ENCODE measurements around the gene RXRB. TPM values are rescaled to one million over a fixed set of nuclear protein-coding genes. Genes with fewer than 3 reads are reported as not detected.

RXRB gene
- total and polyA plus RNA-seq, 2 donors (not counting 1 experiment from before 2014, with no cell fraction given) = 88.3 to 99.9 TPM

- Histone ChIP-seq H3K4me2 (replicated peaks; ENCODE audit: low read depth, low read length, poor library complexity, severe bottlenecking) (peak within 1 kb of the TSS; percentile 92), H3K4me3 (ENCODE audit: control extremely low read depth in 1 of 5, extremely low read depth in 1 of 5, insufficient read depth in 1 of 5, low read depth in 2 of 5, low read length in 4 of 5) (peak within 1 kb of the TSS; percentile 71 to 99 (median 90)), H3K79me2 (ENCODE audit: control insufficient read depth, insufficient read depth, low read length) (peaks cover 15% of the 10 kb centered on the region), H3K4me1 (ENCODE audit: control insufficient read depth in 2 of 2, insufficient read depth in 2 of 2, low read length in 2 of 2) (peaks cover 31 to 45% of the 10 kb centered on the region in 2 donors), H2AFZ (ENCODE audit: insufficient read depth, low read depth, low read length, poor library complexity, severe bottlenecking) (peak within 1 kb of the TSS; percentile 76), H3K36me3 (replicated peaks in 1 of 2; ENCODE audit: control extremely low read depth in 1 of 2, control insufficient read depth in 1 of 2, extremely low read depth in 1 of 2, insufficient read depth in 2 of 2, low read length in 1 of 2) (peaks cover 0 to 26% of the 10 kb centered on the region in 2 experiments), H3K27me3 (replicated peaks in 1 of 4; ENCODE audit: control extremely low read depth in 1 of 4, control insufficient read depth in 3 of 4, insufficient read depth in 4 of 4, low read length in 3 of 4) (peaks cover 0 to 10% (median 8%) of the 10 kb centered on the region in 4 experiments), H3K9ac (ENCODE audit: low read length) (peak within 1 kb of the TSS; percentile 89), H4K20me1 (ENCODE audit: control insufficient read depth, insufficient read depth, low read length, poor library complexity, severe bottlenecking) (no peaks in the 10 kb centered on the region), H3K27ac (ENCODE audit: low read length in 2 of 2) (peak within 1 kb of the TSS; percentile 87 to 91), H3K9me3 (ENCODE audit: control extremely low read depth in 1 of 3, control insufficient read depth in 2 of 3, insufficient read depth in 1 of 3, low read length in 2 of 3) (peaks cover 0 to 4% (median 0%) of the 10 kb centered on the region in 3 donors)
- H3K27ac Mint-ChIP-seq = peak within 1 kb of the TSS; percentile 90
- H3K9me3 Mint-ChIP-seq (ENCODE audit: insufficient read depth) = no peaks in the 10 kb centered on the region
- DNase-seq = peak; percentile 92
- peaks cover 40% of the 10 kb centered on the region for H3K4me1 Mint-ChIP-seq
- CTCF ChIA-PET = interaction anchor here (0.6 to 3.0 kb wide), 9 partner anchors 9 to 236 kb away, joined by 3 to 14 read pairs (median 4); no protein-coding TSS in a partner anchor
- ATAC-seq (ENCODE audit: low read depth) = peak; percentile 54
- intact Hi-C loops (cut with micrococcal nuclease) = loop anchor here (1.0 to 10.0 kb wide), 4 partner anchors 8 to 1234 kb away; partner anchors contain the start of genes COL11A2, DXO, RXRB and SLC39A7
- under 1% methylated on average over 69 of the region's 86 CpGs for WGBS (ENCODE audit: insufficient coverage)
- POLR2A ChIA-PET = interaction anchor here (0.6 to 2.0 kb wide), 15 partner anchors 9 to 1807 kb away, joined by 3 to 12 read pairs (median 4); partner anchors contain the start of genes B3GALT4, HLA-DPB1 and VPS52
- H3K4me3 Mint-ChIP-seq = peak within 1 kb of the TSS; percentile 88
- TF ChIP-seq CTCF (IDR thresholded peaks at IDR 0.05) (no peak), EZH2 (IDR thresholded peaks at IDR 0.05; ENCODE audit: borderline replicate concordance, insufficient read depth, low read depth, low read length, poor library complexity, severe bottlenecking) (no peak)
- H3K27me3 Mint-ChIP-seq = peaks cover 9% of the 10 kb centered on the region
These were observed 7.9 kb upstream of the RXRB start, which contains the start of gene RING1 for GRCh38 chr6:33208091-33208967. Gene RING1 (plus strand): TSS chr6:33208500. CDS start chr6:33208823, 323 bp downstream.

All from B cell (primary cell).